ENCODE measurements around the gene GJA3.

Gene GJA3

DNA sequence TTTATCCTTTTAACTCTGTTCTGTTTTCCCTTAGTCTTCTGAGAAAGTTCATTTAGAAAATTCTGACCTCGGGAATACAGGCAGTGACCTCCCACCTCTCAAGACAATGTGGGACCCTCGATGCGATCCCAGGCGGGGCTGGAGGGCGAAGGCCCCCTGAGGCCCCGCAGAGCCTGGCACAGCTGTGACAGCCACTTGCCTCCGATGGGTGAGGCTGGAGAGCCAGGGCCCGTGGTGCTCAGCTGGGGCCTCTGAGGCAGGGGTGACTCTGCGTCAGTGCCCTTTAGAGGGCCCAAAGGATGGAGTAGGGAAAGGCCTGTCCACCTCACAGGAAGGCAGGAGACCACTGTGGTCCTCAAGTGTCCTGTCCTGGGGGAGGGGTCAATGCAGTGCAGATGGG, 10.3 kb downstream of the GJA3 start:
- DNase-seq: no peak

DNA sequence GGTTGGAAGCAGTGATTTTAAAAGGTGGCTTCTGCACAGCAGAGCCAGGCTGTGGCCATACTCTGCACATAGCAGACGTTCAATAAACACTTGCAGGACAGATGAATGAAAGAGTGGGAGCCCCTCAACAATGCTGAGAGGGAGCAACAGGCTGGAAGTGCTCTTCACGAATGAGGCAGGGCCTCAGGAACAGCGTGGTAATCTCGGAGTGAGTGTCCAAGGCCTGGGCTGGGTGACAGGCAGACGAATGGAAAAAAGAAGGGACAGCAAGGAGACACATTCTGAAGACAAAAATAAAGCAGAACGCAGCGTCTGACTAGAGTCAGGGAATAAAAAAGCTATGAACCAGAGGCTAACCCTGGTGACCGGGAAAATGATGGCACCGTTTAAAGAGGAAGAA, 11.1 kb downstream of the GJA3 start:
- no peak for DNase-seq

DNA sequence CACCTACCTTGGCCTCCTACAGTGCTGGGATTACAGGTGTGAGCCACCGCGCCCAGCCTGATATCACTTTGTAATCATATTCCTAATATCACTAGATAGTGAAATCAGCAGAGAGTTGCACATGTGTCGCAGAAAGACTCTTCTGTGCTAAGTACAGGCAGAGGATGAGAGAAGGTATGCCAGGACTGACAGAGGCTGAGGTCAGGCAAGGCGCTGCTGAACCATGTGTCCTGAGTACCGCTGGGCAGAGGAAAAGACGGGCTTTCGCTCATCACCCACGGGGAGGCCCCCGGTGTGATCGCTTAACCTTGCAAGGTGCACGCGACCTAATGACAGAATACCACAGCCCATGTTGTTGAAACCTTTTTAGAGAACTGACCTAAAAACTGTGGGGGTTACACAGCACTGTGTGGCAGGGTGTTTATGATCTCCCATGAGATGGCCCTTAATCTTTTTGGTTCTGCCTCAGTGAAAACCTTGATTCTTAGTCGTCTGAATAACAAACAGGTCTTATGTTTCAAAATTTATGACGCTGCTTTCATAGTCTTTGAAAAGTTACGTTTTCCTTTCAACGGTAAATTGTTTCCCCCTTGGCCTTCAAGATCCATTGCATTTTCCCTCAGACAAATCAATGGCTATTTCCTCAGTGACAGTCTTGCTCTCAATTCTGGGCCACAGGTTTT, 12.2 kb downstream of the GJA3 start:
- DNase-seq: no peak

DNA sequence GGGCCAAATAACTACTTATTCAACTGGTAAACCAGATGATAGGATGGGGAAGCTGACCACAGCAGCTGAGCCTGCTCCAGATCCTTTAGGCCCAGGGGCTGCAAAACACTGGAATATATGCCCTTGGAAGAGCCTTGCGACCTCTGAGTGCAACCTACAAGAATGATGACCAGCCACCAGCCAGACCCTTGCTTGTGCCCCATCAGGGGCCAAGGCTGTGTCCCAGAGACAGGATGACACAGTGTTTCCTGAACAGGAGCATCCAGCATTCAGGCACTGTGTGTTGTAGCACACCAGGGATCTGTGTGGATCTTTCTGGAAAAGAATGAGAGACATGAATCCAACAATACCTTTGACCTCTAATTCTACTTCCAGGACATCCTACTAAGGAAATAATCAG, 14.5 kb downstream of the GJA3 start:
- DNase-seq: no peak

DNA sequence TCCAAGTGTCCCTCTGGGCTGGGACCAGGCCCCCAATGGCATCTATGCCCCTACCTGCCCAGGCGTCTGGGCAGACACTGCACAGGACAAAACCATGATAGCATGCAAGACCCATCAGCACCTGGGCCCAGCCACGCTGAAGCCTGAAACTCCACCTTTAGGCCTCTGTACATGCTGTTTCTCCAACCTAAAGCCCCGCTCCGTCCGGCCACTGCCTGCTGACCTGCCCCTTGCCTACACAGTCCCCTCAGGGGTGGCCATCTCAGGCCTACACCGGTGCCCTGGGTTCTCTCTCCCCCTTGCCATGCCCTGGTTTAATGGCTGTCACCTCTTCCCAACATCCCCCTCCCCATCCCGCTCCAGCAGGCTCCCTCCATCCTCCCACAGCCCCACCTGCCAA, 15.3 kb downstream of the GJA3 start:
- DNase-seq: no peak

DNA sequence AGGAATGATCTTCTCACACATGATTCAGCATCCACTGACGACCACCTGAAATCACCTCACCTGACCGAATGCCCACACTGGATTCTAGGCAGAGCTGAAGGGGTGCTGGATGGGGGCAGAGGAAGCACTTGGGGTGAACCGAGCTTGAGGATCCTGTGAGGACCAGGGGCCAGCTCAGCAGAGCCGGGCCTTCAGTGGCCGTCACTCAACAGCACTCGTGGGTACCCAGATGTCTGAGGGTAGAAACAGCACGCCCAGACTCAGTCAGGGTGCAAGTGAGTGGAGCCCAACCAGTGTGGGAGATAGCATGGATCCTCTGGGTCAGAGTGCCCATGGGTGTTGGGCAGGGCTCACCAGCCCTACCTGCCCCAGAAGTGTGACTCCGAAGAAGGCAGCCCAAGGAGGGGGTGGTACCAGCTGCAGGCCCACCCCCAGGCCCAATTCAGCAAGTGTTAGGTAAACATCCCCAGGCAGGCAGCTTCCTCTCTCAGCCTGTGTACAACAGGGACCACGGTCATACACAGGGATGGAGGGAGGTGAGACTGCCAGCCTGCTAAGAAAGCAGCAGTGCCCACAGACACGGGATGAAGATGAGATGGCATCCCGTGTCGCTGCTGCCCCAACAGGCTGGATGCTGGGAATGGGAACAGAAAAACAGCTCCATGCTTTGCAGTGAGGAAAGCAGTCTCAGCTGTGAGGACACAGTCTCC, 16.6 kb downstream of the GJA3 start:
- no peak for DNase-seq

DNA sequence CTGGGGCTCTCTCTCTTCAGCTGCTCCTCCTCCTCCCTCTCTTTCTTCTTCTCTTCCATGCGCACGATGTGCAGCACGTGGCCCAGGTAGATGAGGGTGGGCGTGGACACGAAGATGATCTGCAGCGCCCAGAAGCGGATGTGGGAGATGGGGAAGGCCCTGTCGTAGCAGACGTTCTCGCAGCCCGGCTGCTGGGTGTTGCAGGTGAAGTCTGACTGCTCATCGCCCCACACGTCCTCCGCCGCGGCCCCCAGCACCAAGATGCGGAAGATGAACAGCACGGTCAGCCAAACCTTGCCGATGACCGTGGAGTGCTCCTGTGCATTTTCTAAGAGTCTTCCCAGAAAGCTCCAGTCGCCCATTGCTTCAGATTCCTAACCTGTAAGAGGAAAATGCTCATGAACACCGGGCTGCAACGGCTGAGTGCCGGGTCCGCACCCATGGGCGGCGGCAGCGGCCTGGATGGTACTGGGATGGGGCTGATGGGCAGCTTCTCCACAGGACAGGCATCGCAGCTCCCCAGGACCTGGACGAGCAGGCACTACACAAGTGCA, 17.8 kb downstream of the GJA3 start:
- DNase-seq: no peak

DNA sequence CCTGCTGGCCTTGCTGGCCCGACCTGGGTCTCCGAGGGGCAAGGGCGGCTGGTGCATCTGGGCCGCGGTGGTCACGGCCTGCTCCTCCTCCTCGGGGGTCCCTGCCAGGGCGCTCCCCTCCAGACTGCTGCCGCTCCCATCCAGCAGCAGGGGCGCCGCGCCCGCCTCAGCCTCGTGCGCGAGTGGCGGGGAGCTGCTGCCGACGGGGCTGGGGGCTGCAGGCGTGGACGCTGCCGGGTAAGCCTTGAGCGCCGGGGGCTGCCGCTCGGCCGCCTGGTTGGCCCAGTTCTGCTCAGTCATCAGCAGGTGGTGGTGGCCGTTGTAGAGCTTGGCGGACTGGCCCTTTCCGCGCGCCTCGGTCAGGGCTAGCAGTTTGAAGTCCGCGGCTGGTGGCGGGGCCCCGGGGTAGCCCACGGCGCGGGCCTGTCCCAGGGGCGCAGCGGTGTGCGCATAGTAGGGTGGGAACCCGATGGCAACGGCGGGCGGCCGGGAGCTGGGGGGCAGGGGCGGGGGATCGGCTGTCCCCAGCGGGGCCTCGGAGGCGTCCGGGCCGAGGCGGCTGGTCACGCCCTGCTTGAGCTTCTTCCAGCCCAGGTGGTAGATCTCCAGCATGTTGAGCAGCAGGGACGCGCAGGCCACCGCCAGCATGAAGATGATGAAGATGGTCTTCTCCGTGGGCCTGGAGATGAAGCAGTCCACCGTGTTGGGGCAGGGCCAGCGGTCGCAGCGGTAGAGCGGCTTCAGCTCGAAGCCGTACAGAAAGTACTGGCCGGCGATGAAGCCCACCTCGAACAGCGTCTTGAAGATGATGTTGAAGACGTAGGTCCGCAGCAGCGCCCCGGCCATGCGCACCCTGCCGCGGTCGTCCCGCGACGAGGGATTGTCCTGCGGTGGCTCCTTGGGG, 18.6 kb downstream of the GJA3 start:
- no peak for DNase-seq

DNA sequence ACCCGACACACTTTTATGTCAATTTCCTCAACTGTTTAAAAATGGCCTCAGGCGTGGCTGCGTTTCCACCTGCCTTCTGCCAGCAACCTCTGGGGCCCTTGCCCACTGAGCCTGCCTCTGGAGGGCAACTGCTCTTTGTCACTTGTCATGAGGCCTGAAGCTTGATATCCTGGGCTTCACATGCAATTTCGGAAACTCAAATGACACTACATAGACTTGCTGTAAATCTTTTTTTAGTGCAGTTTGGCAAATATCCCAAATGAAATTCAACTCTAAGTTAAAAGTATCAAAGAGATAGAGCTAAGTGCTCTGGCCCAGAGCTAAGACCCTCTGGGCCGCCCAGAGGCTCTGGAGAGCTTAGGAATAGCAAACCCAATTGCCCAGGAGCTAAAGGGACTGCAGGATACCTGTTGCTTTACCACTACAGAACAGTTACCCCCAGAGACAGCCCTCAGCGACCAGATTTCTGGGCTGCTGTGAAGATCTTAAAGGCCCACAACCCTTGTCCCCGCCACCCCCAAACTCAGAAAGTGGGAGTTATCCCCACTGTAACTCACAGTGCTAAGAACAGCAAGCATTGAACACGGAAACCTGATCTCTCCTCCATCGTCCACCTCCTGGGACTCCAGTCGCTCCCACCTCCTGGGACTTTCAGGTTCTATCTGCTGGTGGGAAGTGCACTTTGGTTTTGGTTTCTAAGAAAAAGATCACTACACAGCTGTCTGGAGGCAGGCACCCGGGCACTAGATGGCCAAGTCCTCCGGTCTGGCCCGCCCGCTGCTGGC, 19.4 kb downstream of the GJA3 start:
- DNase-seq: peak in 1 of 3 experiments; percentile 53

DNA sequence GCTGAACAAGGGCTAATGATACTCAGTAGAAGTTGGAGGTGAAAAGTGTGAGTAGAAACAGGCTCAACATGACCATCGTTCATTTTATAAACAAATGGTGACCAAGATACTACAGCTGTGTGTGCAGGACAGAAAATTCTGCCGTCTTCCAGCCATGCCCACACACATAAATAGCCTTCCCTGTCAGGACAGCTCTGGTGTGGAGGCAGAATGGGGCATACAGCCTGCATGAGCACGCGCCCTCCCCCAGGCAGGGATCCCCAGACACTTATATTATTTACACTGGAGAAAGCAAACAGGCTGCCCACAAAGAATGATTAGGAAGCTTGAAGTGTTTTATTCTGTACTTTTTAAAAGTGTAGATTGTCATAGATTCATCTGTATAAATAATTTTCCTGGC, 20.4 kb downstream of the GJA3 start:
- peak in 1 of 3 experiments; percentile 37 for DNase-seq

DNA sequence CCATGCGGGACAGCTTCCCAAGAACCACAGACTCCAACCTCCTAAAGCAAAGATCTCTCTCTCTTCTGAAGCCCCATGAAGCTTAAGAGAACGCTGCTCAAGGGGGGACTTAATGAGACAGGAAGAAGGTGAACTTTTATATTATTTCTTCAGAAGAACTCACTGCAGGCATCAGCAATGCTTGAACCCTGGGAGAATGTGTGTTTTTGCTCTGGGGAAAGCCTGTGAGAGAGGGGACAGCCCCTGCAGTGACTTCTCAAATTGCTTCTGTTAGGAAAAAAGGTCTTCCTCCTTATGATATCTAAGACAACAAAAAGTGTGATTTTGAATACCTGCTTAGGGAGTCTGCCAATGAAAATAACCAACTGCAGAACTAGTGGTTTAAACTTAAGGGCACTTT, 23.0 kb downstream of the GJA3 start:
- DNase-seq: no peak

DNA sequence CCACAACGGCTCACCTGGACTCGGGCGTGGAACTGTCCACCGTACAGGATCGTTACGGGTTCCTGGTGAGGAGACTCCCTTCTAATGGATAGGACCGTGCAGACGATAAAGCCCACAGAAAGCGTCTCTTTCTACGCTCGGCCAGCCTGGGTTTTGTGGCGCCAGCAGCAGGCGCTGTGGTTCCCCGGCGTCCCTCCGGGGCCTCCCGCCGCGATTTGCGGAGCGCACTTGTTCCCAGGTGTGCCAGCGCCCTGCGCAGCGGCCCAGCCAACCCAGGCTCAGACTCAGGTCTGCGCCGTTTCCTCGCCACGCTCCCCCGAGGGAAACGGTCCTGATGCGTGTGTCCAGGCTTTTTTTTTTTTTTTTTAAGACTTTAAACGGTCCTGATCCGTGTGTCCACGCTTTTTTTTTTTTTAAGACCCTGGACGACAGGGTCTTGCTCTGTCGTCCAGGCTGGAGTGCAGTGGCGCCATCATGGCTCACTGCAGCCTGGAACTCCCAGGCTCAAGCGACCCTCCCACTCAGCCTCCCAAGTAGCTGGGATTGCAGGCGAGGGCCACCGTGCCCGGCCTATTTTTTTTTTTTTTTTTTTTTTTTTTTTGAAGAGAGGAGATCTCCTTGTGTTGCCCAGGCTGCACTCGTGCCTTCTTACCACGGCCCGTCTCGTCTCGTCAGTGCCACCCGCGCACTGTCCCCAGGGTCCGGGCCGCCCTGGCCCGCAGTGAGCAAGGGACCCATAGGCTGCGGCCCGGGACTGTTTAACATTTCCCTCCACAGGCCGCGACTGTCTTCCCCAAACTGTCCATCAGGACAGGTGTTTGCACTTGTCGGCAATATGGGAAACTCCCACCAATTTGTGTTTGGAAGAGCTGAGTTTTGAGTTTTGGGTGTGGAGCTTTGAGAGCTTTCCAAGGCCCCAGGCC, 23.8 kb downstream of the GJA3 start:
- DNase-seq: peak in 1 of 3 experiments; percentile 24

DNA sequence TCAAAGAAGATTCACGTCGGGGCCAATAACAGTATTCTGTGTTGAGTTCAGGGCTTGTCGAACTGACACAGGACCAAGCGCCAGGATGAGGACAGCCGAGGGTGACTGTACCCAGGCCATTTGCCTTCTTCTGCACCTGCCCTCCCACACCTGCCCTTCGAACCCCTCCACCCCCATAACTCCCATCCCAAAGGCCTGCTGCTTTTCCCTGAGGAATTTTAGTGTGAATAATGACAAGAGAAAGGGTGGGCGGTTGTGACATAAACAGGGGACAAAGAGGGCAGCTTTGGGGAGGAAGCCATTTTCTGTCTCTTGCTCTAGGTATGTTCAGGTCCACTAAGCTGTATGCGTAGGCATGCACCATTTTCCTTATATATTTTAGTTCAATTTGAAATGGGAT, 26.1 kb downstream of the GJA3 start:
- DNase-seq: no peak

DNA sequence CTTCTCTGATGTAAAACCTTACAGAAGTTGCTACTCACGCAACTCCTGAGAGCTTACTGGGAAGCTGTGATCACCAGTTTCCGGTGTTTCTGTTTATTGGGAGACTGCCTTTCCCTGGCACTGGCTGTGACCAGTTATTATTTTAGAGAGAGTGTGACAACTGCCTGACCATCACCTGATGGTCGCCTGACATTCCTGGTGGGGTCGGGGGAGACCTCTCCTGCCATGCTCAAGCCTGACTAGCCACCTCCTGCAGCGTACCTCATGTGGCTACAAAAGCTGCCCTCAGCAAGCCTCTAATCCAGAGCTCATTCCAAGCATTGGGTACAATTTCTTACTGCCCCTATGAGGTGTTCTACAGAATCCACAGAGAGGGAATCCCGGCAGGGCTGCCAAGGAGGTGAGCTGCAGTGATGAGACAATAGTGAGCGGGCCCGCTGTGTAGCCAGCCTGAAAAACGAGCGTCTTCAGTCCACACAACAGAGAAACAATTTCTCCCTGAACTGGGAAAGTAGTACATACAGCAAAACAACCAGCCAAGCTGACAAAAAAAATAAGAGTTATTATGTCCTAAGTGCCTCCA, 28.7 kb downstream of the GJA3 start:
- DNase-seq: no peak

DNA sequence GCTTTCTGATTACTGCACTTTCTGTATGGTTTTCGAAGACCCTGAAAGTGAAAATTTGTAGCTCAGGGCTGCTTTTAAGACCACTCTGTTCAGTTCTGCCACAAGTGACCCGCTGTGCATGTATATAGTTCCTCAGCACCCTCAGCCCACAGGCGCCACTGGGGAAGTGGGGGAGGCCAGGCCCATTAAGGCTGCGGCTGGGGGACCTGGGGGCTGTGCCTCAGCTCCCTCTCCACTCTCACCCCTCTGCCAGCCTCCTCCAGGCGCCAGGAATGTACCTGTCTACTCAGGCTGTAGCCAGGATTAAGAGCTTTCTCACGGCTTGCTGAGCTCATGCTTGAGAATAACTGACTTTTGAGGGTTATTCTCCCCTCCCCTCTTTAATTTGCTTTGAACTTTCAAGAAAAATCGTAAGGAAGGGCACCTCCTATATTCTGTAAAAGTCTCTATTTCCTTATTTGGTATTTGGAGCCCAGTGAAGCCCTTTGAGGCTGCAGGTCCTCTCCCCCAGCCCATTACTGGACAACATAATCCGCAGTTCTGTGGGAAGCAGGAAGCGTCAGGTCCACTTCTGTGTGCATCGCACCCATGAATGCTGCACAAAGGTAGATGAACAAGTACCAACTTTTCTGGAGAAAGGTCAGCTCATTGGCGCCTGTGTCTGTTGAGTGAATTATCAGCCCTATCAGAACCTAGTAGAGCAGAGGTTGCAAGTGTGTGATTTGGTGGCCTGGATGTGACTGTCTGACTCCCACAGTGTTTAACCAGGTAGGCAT, 29.6 kb downstream of the GJA3 start:
- DNase-seq: no peak

DNA sequence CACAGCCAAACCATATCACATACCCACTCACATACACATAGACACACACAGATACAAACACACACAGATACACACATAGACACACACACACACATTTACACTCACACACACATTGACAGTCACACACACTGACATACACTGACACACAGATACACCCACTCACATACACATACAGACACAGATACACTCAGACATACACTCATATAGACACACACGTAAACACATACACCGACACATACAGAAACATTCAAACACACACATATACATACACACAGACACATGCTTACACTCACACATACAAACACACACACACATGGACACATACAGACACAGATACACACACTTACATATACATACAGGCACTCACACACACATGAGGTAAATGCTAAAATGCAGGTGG, 30.2 kb downstream of the GJA3 start:
- no peak for DNase-seq

DNA sequence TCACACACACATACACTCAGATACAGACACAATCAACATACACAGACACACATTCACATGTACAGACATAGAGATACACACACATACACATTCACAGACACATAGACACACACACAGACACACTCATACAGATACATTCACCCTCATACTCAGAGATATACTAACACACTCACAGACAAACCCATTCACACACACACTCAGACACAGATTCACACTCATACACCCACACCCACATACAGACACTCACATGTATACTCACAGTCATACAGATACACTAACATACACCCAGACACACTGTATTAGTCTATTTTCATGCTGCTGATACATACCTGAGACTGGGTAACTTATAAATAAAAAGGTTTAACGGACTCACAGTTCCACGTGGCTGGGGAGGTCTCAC, 30.8 kb downstream of the GJA3 start:
- no peak for DNase-seq

DNA sequence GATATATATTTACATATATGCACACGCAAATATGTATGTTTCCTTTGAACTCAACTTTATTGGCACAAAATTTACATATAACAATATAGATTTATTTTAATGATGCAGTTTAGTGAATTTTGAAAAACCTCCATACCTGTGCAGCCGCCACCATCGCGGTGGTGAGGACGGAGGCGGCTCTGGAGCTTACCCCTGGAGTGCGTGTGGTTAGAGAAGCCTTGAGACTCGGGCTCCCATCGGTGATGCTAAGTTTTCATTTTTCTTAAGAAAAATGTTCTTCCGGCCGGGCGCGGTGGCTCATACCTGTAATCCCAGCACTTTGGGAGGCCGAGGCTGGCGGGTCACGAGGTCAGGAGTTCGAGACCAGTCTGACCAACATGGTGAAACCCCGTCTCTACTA, 31.8 kb downstream of the GJA3 start:
- DNase-seq: no peak

DNA sequence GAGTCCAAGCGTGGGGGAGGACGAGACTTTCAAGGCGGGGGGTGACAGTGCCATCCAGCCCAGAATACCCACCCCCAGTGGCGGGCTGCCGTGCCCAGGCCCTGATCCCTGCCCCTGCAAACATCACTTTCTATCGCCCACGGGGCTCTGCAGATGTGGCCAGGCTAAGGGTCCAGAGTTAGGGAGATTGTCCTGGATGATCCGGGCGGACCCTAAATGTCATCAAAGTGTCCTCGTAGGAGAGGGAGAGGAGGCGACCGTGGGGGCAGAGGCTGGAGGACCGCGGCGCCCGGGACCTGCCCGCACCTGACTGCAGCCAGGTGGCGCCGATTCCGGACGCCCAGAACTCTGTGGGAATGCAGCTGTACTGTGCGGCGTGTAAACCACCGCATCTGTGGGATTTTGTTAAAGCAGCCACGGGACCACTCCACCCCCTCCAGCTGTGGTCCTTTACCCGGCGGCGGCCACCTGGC, 32.4 kb downstream of the GJA3 start:
- DNase-seq: peak in 1 of 3 experiments; percentile 15

All from NCI-H1417 (cell line).